ENCODE measurements around the gene C9orf152.

- TF ChIP-seq CTCF (IDR thresholded peaks at IDR 0.05; ENCODE audit: low read depth, low read length, missing input control) = no peak
- TF ChIP-seq ZBTB33 (IDR thresholded peaks at IDR 0.05) = peak; percentile 95
- peak; percentile 88 for TF ChIP-seq YY1 (IDR thresholded peaks at IDR 0.05)
- TF ChIP-seq TAF1 (conservative IDR thresholded peaks at IDR 0.05) = no peak
- TF ChIP-seq RAD21 (IDR thresholded peaks at IDR 0.05) = peak; percentile 62 to 71
- peak; percentile 82 for TF ChIP-seq ATF3 (IDR thresholded peaks at IDR 0.05)
- peak; percentile 93 for TF ChIP-seq MAX (IDR thresholded peaks at IDR 0.05)
- peak; percentile 67 for TF ChIP-seq NR2F2 (IDR thresholded peaks at IDR 0.05)
- TF ChIP-seq REST (IDR thresholded peaks at IDR 0.05) = peak; percentile 91
Measured at GRCh38 chr9:110220809-110221208, 12.8 kb upstream of the C9orf152 start.
